Right atrium auricular region (tissue), 2 donors: ENCODE data around the gene LENG9. TPM values are rescaled to one million over a fixed set of nuclear protein-coding genes. Genes with fewer than 3 reads are reported as not detected.

Experiments used
- DNase-seq: peaks from one replicate; pipeline ENCODE4 v3.0.0-alpha.2; 2019; ENCODE audit warnings: low spot score
- H3K27ac ChIP-seq, 2 donors: fragments of 200-600 bp; sonication (generic); 1 replicate in 1 of 2; 2 replicates in 1 of 2; pipeline ENCODE4 v1.5.1; 2016 to 2019
- H3K27me3 ChIP-seq, 2 donors: fragments of 200-600 bp; sonication (generic); one replicate each; pipeline versions ENCODE4 v1.5.1 to v1.6.0; 2017 to 2019
- H3K36me3 ChIP-seq: fragments of 200-600 bp; sonication (generic); one replicate; pipeline ENCODE4 v1.5.1; 2016
- H3K4me1 ChIP-seq, 2 donors: fragments of 200-600 bp; sonication (generic); one replicate each; pipeline versions ENCODE4 v1.5.1 to v1.6.0; 2017 to 2019
- H3K4me3 ChIP-seq, 2 donors: fragments of 200-600 bp; sonication (generic); 1 replicate in 1 of 2; 2 replicates in 1 of 2; pipeline ENCODE4 v1.5.1; 2017 to 2019; ENCODE audit warnings: mild to moderate bottlenecking in 1 of 2, moderate library complexity in 1 of 2
- H3K9me3 ChIP-seq, 2 donors: fragments of 200-600 bp; sonication (generic); one replicate each; pipeline ENCODE4 v1.5.1; 2019
- total RNA-seq, 2 donors: library from RNA; depleted of rRNA; stranded (reverse); fragments of >200 nt; gene quantifications; one replicate each; pipeline ENCODE4 v1.1.0, GENCODE V29; 2016
- TF ChIP-seq, protein P1 (sequence below), 2 donors: fragments of 200-600 bp; sonication (generic); IDR thresholded peaks; one replicate each; pipeline ENCODE4 v1.5.1; 2019; ENCODE audit warnings: antibody characterized with exemption in 2 of 2

Gene LENG9
- total RNA-seq, 2 donors from 2014 or later, result 2.1 to 4.9 TPM

DNA sequence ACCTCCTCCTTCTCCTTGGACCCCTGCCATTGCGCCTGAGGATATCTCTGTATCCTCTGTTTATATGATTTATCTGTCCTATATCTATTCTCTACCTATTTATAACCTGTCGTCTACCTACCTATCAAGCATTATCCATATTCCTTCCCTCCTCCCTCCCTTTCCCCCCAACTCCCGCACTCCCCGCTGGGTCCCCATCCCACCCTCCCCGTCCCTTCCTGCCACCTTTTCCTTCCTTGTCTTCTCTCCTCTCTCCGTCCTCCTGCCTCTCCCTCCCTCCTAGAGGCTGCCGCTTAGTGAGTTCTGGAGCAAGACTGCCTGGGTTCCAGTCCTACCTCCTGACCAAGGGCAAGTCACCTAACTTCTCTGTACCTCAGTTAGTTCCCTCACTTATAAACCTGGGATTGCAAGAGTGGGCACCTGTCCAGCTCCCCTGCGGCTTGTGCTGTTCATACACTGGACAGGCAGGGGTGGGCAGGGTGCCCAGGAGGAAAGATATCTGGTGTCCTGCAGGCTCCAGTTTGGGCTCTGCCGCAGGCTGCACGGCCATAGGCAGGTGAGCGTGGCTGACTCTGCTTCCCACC lies 32.2 kb downstream of the LENG9 start:
- no peaks in the 10 kb centered on the region for H3K27me3 ChIP-seq
- peaks cover 0 to 46% of the 10 kb centered on the region in 2 donors for H3K4me1 ChIP-seq
- TF ChIP-seq, protein P1, sequence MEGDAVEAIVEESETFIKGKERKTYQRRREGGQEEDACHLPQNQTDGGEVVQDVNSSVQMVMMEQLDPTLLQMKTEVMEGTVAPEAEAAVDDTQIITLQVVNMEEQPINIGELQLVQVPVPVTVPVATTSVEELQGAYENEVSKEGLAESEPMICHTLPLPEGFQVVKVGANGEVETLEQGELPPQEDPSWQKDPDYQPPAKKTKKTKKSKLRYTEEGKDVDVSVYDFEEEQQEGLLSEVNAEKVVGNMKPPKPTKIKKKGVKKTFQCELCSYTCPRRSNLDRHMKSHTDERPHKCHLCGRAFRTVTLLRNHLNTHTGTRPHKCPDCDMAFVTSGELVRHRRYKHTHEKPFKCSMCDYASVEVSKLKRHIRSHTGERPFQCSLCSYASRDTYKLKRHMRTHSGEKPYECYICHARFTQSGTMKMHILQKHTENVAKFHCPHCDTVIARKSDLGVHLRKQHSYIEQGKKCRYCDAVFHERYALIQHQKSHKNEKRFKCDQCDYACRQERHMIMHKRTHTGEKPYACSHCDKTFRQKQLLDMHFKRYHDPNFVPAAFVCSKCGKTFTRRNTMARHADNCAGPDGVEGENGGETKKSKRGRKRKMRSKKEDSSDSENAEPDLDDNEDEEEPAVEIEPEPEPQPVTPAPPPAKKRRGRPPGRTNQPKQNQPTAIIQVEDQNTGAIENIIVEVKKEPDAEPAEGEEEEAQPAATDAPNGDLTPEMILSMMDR (IDR thresholded peaks at IDR 0.05), result no peak
- no peak overlapping the region for H3K27ac ChIP-seq
- DNase-seq, result no peak
- no peaks in the 10 kb centered on the region for H3K9me3 ChIP-seq
- peak overlapping the region in 1 of 2 donors; percentile 31 for H3K4me3 ChIP-seq
- no peaks in the 10 kb centered on the region for H3K36me3 ChIP-seq

DNA sequence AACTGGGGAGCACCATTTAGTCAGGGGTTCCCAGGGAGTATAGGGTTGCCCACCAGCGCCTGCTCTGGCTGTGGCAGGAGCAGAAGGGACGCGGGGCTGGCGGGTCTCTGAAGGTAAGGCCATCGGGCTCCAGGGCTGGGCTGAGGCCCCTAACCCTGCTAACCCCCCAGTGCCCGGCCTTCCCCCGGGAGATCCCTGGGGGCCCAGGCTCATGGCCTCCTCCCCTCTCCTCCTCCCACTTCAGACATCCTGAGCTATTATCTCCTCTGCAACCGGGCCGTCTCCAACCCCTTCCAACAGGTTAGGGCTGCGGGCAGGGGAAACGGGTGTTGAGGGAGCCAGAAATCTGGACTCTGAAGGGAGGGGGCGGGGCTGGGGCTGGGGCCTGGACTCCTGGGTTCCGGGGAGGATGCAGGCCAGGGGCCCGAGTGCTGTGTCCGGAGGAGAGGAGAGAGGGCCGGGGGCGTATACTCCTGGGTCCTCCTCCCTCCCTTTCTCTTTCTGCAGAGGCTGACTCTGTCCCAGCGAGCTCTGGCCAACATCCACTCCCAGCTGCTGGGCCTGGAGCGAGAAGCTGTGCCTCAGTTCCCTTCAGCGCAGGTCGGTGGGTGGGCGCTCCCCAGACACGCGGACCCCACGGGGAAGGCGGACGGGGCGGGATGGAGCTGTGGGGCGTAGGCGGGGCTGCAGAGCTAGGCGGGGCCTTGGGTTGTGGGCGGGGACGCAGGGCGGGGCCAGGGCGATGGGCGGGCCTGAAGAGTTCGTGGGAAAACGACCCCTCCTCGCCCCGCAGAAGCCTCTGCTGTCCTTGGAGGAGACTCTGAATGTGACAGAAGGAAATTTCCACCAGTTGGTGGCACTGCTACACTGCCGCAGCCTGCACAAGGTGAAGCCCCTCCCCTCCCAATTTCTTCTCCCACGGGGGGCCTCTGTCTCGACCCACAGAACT lies 33.0 kb downstream of the LENG9 start:
- H3K4me1 ChIP-seq, result peaks cover 0 to 38% of the 10 kb centered on the region in 2 donors
- no peaks in the 10 kb centered on the region for H3K27me3 ChIP-seq
- H3K36me3 ChIP-seq, result no peaks in the 10 kb centered on the region
- no peak overlapping the region for H3K27ac ChIP-seq
- no peaks in the 10 kb centered on the region for H3K9me3 ChIP-seq
- no peak for DNase-seq
- TF ChIP-seq, protein P1 (IDR thresholded peaks at IDR 0.05), result peak in 1 of 2 donors; percentile 47
- peak overlapping the region in 1 of 2 donors; percentile 31 for H3K4me3 ChIP-seq

DNA sequence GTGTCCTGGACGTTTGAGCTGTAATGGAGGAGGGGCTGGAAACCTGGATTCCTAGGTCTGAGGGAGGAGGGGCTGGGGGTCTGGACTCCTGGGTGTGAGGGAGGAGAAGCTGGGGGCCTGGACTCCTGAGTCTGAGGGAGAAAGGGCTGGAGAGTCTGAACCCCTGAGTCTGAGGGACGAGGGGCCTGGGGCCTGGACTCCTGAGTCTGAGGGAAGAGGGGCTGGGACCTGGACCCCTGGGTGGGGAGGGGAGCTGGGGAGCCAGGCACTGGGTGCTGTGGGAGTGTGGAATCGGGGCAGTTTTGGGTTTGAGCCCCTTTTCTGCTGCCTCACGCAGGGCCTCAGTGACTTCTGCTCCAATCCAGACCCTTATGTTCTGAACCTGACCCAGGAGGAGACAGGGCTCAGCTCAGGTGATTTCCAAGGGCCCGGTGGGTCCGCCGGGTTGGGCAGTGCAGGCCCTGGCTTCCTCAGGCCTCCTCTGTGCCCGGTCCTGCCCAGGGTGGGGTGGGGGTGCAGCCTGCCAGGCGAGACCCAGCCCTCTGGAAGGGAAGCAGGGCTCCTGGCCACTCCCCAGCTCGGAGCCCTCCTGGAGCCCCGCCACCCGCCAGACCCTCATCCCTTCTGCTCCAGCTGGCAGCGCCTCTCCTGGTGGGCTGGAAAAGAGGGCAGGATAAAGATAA lies 33.9 kb downstream of the LENG9 start:
- H3K4me3 ChIP-seq, result no peak overlapping the region
- no peaks in the 10 kb centered on the region for H3K27me3 ChIP-seq
- H3K36me3 ChIP-seq, result no peaks in the 10 kb centered on the region
- no peak overlapping the region for H3K27ac ChIP-seq
- no peaks in the 10 kb centered on the region for H3K9me3 ChIP-seq
- DNase-seq, result no peak
- H3K4me1 ChIP-seq, result peaks cover 0 to 29% of the 10 kb centered on the region in 2 donors
- TF ChIP-seq, protein P1 (IDR thresholded peaks at IDR 0.05), result no peak

DNA sequence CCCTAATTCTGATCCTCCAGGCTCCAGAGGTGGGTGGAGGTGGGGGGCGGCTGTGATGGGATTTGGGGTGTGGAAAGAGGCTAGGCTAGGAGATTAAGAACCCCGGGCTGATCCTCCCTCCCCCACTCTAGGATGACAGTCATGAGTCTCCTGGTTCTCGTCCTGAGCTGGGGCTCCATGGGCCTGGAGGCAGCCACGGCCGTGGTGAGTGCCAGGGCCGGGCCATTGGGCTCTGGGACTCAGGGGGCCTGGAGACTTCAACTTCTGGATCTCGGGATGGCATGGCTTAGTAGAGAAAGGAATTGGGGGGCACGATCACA lies 34.4 kb downstream of the LENG9 start:
- Histone ChIP-seq H3K36me3 (no peaks in the 10 kb centered on the region), H3K4me3 (no peak overlapping the region), H3K27ac (no peak overlapping the region), H3K9me3 (no peaks in the 10 kb centered on the region), H3K27me3 (no peaks in the 10 kb centered on the region), H3K4me1 (peaks cover 0 to 24% of the 10 kb centered on the region in 2 donors)
- no peak for DNase-seq
- TF ChIP-seq, protein P1 (IDR thresholded peaks at IDR 0.05), result no peak

DNA sequence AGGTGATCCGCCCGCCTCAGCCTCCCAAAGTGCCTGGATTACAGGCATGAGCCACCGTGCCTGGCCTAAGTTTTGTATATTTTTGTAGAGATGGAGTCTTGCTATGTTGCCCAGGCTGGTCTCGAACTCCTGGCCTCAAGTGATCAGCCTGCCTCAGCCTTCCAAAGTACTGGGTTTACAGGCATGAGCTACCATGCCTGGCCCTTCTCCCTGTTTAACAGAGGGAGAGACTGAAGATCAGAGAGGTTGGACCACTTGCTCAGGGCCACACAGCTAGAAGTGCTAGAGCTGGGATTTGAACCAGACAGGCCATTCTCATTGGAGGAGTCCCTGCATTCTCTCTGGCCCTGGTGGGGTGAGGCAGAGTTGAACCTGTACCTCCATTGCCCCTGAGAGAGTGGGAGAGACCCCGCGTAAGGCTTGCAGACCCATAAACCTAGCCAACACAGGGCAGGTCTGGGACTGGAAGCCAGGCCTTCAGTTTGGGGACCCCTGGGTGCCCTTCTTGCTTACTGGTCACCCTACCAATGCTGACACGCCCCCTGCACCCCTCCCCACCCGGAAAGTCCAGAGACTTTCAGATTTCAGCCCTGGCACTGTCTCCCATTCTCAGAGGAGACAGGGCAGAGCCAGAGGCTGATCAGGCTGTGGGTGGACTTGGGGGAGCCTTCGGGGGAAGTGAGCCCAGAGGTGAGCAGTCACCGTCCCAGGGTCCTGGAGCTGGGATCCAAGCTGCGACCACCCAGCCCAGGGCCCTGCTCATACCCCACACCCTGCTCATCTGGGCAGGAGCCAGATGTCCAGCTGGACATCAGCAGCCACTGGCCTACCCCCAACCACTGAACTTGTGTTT lies 35.0 kb downstream of the LENG9 start:
- DNase-seq, result no peak
- H3K27me3 ChIP-seq, result no peaks in the 10 kb centered on the region
- H3K9me3 ChIP-seq, result no peaks in the 10 kb centered on the region
- TF ChIP-seq, protein P1 (IDR thresholded peaks at IDR 0.05), result no peak
- no peak overlapping the region for H3K27ac ChIP-seq
- H3K4me3 ChIP-seq, result no peak overlapping the region
- H3K36me3 ChIP-seq, result no peaks in the 10 kb centered on the region
- peaks cover 0 to 24% of the 10 kb centered on the region in 2 donors for H3K4me1 ChIP-seq
